Measurements from ENCODE around the gene ZNF2.

Gene ZNF2

GRCh38 chr2:95204396-95204795, 38.8 kb downstream of the ZNF2 start:
- no peak overlapping the region for H3K4me3 ChIP-seq (ENCODE audit: low read length)
- no peaks in the 10 kb centered on the region for H3K27me3 ChIP-seq (ENCODE audit: low read depth, low read length)
- H4K20me1 ChIP-seq (ENCODE audit: insufficient read depth, low read length): no peaks in the 10 kb centered on the region
- no peak overlapping the region for H3K4me2 ChIP-seq (ENCODE audit: low read length)
- no peaks in the 10 kb centered on the region for H3K4me1 ChIP-seq (ENCODE audit: low read length)
- no peaks in the 10 kb centered on the region for H3K36me3 ChIP-seq (replicated peaks; ENCODE audit: low read depth, low read length)
- TF ChIP-seq, protein P1, sequence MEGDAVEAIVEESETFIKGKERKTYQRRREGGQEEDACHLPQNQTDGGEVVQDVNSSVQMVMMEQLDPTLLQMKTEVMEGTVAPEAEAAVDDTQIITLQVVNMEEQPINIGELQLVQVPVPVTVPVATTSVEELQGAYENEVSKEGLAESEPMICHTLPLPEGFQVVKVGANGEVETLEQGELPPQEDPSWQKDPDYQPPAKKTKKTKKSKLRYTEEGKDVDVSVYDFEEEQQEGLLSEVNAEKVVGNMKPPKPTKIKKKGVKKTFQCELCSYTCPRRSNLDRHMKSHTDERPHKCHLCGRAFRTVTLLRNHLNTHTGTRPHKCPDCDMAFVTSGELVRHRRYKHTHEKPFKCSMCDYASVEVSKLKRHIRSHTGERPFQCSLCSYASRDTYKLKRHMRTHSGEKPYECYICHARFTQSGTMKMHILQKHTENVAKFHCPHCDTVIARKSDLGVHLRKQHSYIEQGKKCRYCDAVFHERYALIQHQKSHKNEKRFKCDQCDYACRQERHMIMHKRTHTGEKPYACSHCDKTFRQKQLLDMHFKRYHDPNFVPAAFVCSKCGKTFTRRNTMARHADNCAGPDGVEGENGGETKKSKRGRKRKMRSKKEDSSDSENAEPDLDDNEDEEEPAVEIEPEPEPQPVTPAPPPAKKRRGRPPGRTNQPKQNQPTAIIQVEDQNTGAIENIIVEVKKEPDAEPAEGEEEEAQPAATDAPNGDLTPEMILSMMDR (IDR thresholded peaks at IDR 0.05; ENCODE audit: low read depth, low read length): no peak
- TF ChIP-seq EZH2phosphoT487 (IDR thresholded peaks at IDR 0.05; ENCODE audit: low read depth): no peak
- no peaks in the 10 kb centered on the region for H3K79me2 ChIP-seq (ENCODE audit: low read length)
- H2AFZ ChIP-seq (ENCODE audit: low read depth, low read length): no peak overlapping the region
- H3K27ac ChIP-seq (ENCODE audit: low read length): no peak overlapping the region
- H3K9ac ChIP-seq (ENCODE audit: low read length): no peak overlapping the region
- H3K9me3 ChIP-seq (ENCODE audit: insufficient read depth, low read length): no peaks in the 10 kb centered on the region

DNA sequence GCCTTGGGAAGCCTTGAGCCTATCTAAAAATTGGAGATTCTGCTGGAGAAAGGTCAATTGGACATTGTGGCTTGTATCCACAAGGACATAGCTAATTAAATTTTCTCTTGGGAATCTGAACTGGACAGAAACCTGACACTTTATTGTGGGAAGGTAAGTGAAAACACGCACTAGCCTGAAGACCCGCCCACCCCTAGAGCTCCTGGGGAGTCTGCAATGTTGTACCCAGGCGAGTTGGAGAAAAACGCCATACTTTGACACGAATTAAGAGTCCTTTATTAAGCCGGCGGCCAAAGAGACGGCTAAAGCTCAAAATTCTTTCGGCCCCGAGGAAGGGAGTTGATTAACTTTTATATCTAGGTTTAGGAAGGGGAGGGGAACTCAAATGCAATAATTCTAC, 40.5 kb downstream of the ZNF2 start:
- TF ChIP-seq EZH2phosphoT487 (IDR thresholded peaks at IDR 0.05; ENCODE audit: low read depth): no peak
- TF ChIP-seq, protein P1 (IDR thresholded peaks at IDR 0.05; ENCODE audit: low read depth, low read length): no peak
- H3K9ac ChIP-seq (ENCODE audit: low read length): no peak overlapping the region

GRCh38 chr2:95207111-95207961, 41.7 kb downstream of the ZNF2 start, which contains the start of gene ZNF892:
Gene ZNF892 (plus strand): TSS chr2:95207521. CDS start chr2:95207816, 295 bp downstream.
- no peak within 1 kb of the TSS for H2AFZ ChIP-seq (ENCODE audit: low read depth, low read length)

More for the DNA sequence above, 40.5 kb downstream of the ZNF2 start:
- H3K4me1 ChIP-seq (ENCODE audit: low read length): no peaks in the 10 kb centered on the region
- H3K9me3 ChIP-seq (ENCODE audit: insufficient read depth, low read length): peaks cover 4% of the 10 kb centered on the region; the same call in 1 of the 2 replicates
- H3K4me2 ChIP-seq (ENCODE audit: low read length): no peak overlapping the region
- no peaks in the 10 kb centered on the region for H3K79me2 ChIP-seq (ENCODE audit: low read length)
- H3K27ac ChIP-seq (ENCODE audit: low read length): no peak overlapping the region
- H4K20me1 ChIP-seq (ENCODE audit: insufficient read depth, low read length): no peaks in the 10 kb centered on the region
- H2AFZ ChIP-seq (ENCODE audit: low read depth, low read length): no peak overlapping the region
- no peaks in the 10 kb centered on the region for H3K27me3 ChIP-seq (ENCODE audit: low read depth, low read length)
- no peaks in the 10 kb centered on the region for H3K36me3 ChIP-seq (replicated peaks; ENCODE audit: low read depth, low read length)
- H3K4me3 ChIP-seq (ENCODE audit: low read length): no peak overlapping the region

DNA sequence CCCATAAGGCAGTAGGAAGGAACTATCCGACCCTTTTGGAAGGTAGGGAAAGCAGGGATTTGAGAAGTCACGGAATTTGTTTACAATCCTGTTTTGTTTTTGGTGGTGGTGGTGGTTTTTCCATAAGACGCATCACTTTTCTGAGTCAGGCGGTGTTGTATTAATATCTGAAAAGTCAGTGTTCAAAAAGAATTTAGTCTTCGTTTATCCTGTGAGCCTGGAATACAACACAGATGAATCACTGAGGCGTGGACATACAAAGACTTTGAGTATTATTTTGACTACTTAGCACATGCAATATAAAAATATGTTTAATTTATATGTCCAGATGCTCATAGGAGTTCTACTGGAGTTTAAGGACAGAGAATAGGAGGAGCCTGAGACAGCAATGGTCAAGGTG, 42.5 kb downstream of the ZNF2 start:
- Histone ChIP-seq H3K4me3 (ENCODE audit: low read length) (no peak overlapping the region), H3K4me2 (ENCODE audit: low read length) (no peak overlapping the region), H3K36me3 (replicated peaks; ENCODE audit: low read depth, low read length) (no peaks in the 10 kb centered on the region), H3K27ac (ENCODE audit: low read length) (no peak overlapping the region), H3K27me3 (ENCODE audit: low read depth, low read length) (no peaks in the 10 kb centered on the region), H3K4me1 (ENCODE audit: low read length) (no peaks in the 10 kb centered on the region), H3K9me3 (ENCODE audit: insufficient read depth, low read length) (peaks cover 9% of the 10 kb centered on the region; the same call in 1 of the 2 replicates), H2AFZ (ENCODE audit: low read depth, low read length) (no peak overlapping the region), H4K20me1 (ENCODE audit: insufficient read depth, low read length) (no peaks in the 10 kb centered on the region), H3K79me2 (ENCODE audit: low read length) (no peaks in the 10 kb centered on the region), H3K9ac (ENCODE audit: low read length) (no peak overlapping the region)
- TF ChIP-seq EZH2phosphoT487 (IDR thresholded peaks at IDR 0.05; ENCODE audit: low read depth): no peak
- TF ChIP-seq, protein P1 (IDR thresholded peaks at IDR 0.05; ENCODE audit: low read depth, low read length): no peak

More at GRCh38 chr2:95207111-95207961, 41.7 kb downstream of the ZNF2 start, which contains the start of gene ZNF892:
- Histone ChIP-seq H3K79me2 (ENCODE audit: low read length) (no peaks in the 10 kb centered on the region), H3K9me3 (ENCODE audit: insufficient read depth, low read length) (peaks cover 4% of the 10 kb centered on the region; the same call in 1 of the 2 replicates), H3K27me3 (ENCODE audit: low read depth, low read length) (no peaks in the 10 kb centered on the region), H3K36me3 (replicated peaks; ENCODE audit: low read depth, low read length) (no peaks in the 10 kb centered on the region), H3K4me2 (ENCODE audit: low read length) (no peak within 1 kb of the TSS), H3K4me1 (ENCODE audit: low read length) (no peaks in the 10 kb centered on the region), H4K20me1 (ENCODE audit: insufficient read depth, low read length) (no peaks in the 10 kb centered on the region), H3K27ac (ENCODE audit: low read length) (no peak within 1 kb of the TSS), H3K4me3 (ENCODE audit: low read length) (no peak within 1 kb of the TSS), H3K9ac (ENCODE audit: low read length) (no peak within 1 kb of the TSS)
- no peak for TF ChIP-seq EZH2phosphoT487 (IDR thresholded peaks at IDR 0.05; ENCODE audit: low read depth)
- TF ChIP-seq, protein P1 (IDR thresholded peaks at IDR 0.05; ENCODE audit: low read depth, low read length): no peak

Measured in OCI-LY3 (cell line).